ENCODE measurements around the gene KCNQ1.

GRCh38 chr11:2397005-2397404 lies 47.8 kb upstream of the KCNQ1 start:
- TF ChIP-seq RARB (CRISPR knock-in tag; IDR thresholded peaks at IDR 0.05) (no peak), PPARA (CRISPR knock-in tag; IDR thresholded peaks at IDR 0.05; ENCODE audit: borderline replicate concordance) (no peak), ZC3H10 (CRISPR knock-in tag; IDR thresholded peaks at IDR 0.05) (no peak), ZNF70 (CRISPR knock-in tag; IDR thresholded peaks at IDR 0.05) (no peak), TOX (CRISPR knock-in tag; IDR thresholded peaks at IDR 0.05; ENCODE audit: borderline replicate concordance) (no peak), ZNF8 (CRISPR knock-in tag; IDR thresholded peaks at IDR 0.05) (no peak), CREB5 (CRISPR knock-in tag; IDR thresholded peaks at IDR 0.05; ENCODE audit: low read depth) (no peak)
- TF ChIP-seq, protein P1, sequence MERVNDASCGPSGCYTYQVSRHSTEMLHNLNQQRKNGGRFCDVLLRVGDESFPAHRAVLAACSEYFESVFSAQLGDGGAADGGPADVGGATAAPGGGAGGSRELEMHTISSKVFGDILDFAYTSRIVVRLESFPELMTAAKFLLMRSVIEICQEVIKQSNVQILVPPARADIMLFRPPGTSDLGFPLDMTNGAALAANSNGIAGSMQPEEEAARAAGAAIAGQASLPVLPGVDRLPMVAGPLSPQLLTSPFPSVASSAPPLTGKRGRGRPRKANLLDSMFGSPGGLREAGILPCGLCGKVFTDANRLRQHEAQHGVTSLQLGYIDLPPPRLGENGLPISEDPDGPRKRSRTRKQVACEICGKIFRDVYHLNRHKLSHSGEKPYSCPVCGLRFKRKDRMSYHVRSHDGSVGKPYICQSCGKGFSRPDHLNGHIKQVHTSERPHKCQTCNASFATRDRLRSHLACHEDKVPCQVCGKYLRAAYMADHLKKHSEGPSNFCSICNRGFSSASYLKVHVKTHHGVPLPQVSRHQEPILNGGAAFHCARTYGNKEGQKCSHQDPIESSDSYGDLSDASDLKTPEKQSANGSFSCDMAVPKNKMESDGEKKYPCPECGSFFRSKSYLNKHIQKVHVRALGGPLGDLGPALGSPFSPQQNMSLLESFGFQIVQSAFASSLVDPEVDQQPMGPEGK (CRISPR knock-in tag; IDR thresholded peaks at IDR 0.05; ENCODE audit: borderline replicate concordance): no peak

Measured in SK-N-SH treated with all-trans-retinoic acid at 6 μM for 48 hours (cell line).